H1 (cell line): ENCODE data around the gene AAK1. TPM values are rescaled to one million over a fixed set of nuclear protein-coding genes. Genes with fewer than 3 reads are reported as not detected.

ENCODE experiments used
- E2F6 ChIP-seq: IDR thresholded peaks from 2 replicates; pipeline ENCODE4 v1.6.1; 2012; ENCODE audit warnings: inconsistent platforms
- EZH2 ChIP-seq: fragments of 200-600 bp; sonication (generic); IDR thresholded peaks from 2 replicates; pipeline ENCODE4 v1.7.1; 2012; ENCODE audit warnings: low read depth, mild to moderate bottlenecking, moderate library complexity, low read length, inconsistent platforms; ENCODE audit not compliant: severe bottlenecking
- HDAC2 ChIP-seq, 2 experiments: fragments of 300-600 bp in 1 of 2; sonication (generic) in 1 of 2; IDR thresholded peaks; 2 replicates each; pipeline ENCODE4 v1.6.1; 2011 to 2012; ENCODE audit warnings: low read depth in 2 of 2, low read length in 2 of 2, mild to moderate bottlenecking in 2 of 2, moderate library complexity in 2 of 2, borderline replicate concordance in 1 of 2, inconsistent platforms in 1 of 2
- JUN ChIP-seq: IDR thresholded peaks from 2 replicates; pipeline ENCODE4 v1.6.1; 2011; ENCODE audit warnings: low read depth, mild to moderate bottlenecking, improper control_type of control experiment, low read length
- RAD21 ChIP-seq, 2 experiments: IDR thresholded peaks in 1 of 2; conservative IDR thresholded peaks in 1 of 2; 2 replicates each; pipeline ENCODE4 v1.6.1; 2011; ENCODE audit warnings: low read depth in 2 of 2, low read length in 2 of 2, improper control_type of control experiment in 1 of 2, inconsistent platforms in 1 of 2, mild to moderate bottlenecking in 1 of 2, moderate library complexity in 1 of 2
- ZNF274 ChIP-seq: IDR thresholded peaks from 2 replicates; pipeline ENCODE4 v1.7.0; 2012; ENCODE audit warnings: low read length, borderline replicate concordance; ENCODE audit errors: extremely low read depth
- polyA plus RNA-seq, 7 experiments: library from polyadenylated mRNA; depleted of rRNA in 3 of 7; stranded (reverse) in 5 of 7; unstranded in 2 of 7; fragments of >200 nt in 5 of 7; fragments of 200-250 nt in 2 of 7; gene quantifications; 1 replicate in 5 of 7; 2 replicates in 1 of 7; 4 replicates in 1 of 7; pipeline versions ENCODE4 v1.2.1 to v1.2.3, GENCODE V29; 2011 to 2013; ENCODE audit warnings: missing spikeins in 2 of 7, mixed read lengths in 2 of 7
- total RNA-seq: library from RNA; stranded (reverse); fragmentation: NEBNext Ultra II Directional; extraction: Animal tissue kit (Norgen Biotek cat#: 25700); gene quantifications from 2 replicates; pipeline ENCODE4 v1.2.1, GENCODE V29; 2021
- TF ChIP-seq, protein P1 (sequence below): fragments of 300-600 bp; sonication (generic); IDR thresholded peaks from 2 replicates; pipeline ENCODE4 v1.7.1; 2012; ENCODE audit warnings: low read length, moderate library complexity, mild to moderate bottlenecking, inconsistent platforms; ENCODE audit not compliant: insufficient replicate concordance

AAK1 gene
- total and polyA plus RNA-seq, 2 of the 8 experiments (the other 6 are each of a cell fraction or from before 2014, with no cell fraction given): 10.0 to 40.5 TPM

DNA sequence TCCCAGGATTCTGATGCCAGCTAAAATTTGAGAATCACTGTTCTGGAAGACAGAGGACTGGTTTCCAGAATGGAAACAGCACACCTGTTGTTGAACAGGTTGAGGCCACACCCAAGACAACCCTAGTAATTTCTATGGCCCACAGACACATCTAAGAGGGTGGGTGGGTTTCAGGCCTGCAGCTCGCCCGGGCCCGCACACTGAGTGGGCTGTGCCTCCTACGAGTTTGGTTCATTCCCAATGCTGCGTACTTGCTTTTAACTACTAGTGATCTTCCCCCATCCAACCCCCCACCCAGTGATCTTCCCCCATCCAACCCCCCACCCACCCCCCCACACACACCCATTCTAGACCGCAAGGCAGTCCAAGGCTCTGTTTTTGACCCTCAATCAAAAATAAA lies 205.0 kb downstream of the AAK1 start (continued):
- TF ChIP-seq RAD21 (IDR thresholded peaks at IDR 0.05 in 1 of 2, conservative IDR thresholded peaks at IDR 0.05 in 1 of 2; ENCODE audit: low read depth in 2 of 2, low read length in 2 of 2) (no peak), HDAC2 (IDR thresholded peaks at IDR 0.05; ENCODE audit: borderline replicate concordance in 1 of 2, low read depth in 2 of 2, low read length in 2 of 2) (no peak), ZNF274 (no peak), EZH2 (no peak), E2F6 (no peak), JUN (no peak)
- TF ChIP-seq, protein P1, sequence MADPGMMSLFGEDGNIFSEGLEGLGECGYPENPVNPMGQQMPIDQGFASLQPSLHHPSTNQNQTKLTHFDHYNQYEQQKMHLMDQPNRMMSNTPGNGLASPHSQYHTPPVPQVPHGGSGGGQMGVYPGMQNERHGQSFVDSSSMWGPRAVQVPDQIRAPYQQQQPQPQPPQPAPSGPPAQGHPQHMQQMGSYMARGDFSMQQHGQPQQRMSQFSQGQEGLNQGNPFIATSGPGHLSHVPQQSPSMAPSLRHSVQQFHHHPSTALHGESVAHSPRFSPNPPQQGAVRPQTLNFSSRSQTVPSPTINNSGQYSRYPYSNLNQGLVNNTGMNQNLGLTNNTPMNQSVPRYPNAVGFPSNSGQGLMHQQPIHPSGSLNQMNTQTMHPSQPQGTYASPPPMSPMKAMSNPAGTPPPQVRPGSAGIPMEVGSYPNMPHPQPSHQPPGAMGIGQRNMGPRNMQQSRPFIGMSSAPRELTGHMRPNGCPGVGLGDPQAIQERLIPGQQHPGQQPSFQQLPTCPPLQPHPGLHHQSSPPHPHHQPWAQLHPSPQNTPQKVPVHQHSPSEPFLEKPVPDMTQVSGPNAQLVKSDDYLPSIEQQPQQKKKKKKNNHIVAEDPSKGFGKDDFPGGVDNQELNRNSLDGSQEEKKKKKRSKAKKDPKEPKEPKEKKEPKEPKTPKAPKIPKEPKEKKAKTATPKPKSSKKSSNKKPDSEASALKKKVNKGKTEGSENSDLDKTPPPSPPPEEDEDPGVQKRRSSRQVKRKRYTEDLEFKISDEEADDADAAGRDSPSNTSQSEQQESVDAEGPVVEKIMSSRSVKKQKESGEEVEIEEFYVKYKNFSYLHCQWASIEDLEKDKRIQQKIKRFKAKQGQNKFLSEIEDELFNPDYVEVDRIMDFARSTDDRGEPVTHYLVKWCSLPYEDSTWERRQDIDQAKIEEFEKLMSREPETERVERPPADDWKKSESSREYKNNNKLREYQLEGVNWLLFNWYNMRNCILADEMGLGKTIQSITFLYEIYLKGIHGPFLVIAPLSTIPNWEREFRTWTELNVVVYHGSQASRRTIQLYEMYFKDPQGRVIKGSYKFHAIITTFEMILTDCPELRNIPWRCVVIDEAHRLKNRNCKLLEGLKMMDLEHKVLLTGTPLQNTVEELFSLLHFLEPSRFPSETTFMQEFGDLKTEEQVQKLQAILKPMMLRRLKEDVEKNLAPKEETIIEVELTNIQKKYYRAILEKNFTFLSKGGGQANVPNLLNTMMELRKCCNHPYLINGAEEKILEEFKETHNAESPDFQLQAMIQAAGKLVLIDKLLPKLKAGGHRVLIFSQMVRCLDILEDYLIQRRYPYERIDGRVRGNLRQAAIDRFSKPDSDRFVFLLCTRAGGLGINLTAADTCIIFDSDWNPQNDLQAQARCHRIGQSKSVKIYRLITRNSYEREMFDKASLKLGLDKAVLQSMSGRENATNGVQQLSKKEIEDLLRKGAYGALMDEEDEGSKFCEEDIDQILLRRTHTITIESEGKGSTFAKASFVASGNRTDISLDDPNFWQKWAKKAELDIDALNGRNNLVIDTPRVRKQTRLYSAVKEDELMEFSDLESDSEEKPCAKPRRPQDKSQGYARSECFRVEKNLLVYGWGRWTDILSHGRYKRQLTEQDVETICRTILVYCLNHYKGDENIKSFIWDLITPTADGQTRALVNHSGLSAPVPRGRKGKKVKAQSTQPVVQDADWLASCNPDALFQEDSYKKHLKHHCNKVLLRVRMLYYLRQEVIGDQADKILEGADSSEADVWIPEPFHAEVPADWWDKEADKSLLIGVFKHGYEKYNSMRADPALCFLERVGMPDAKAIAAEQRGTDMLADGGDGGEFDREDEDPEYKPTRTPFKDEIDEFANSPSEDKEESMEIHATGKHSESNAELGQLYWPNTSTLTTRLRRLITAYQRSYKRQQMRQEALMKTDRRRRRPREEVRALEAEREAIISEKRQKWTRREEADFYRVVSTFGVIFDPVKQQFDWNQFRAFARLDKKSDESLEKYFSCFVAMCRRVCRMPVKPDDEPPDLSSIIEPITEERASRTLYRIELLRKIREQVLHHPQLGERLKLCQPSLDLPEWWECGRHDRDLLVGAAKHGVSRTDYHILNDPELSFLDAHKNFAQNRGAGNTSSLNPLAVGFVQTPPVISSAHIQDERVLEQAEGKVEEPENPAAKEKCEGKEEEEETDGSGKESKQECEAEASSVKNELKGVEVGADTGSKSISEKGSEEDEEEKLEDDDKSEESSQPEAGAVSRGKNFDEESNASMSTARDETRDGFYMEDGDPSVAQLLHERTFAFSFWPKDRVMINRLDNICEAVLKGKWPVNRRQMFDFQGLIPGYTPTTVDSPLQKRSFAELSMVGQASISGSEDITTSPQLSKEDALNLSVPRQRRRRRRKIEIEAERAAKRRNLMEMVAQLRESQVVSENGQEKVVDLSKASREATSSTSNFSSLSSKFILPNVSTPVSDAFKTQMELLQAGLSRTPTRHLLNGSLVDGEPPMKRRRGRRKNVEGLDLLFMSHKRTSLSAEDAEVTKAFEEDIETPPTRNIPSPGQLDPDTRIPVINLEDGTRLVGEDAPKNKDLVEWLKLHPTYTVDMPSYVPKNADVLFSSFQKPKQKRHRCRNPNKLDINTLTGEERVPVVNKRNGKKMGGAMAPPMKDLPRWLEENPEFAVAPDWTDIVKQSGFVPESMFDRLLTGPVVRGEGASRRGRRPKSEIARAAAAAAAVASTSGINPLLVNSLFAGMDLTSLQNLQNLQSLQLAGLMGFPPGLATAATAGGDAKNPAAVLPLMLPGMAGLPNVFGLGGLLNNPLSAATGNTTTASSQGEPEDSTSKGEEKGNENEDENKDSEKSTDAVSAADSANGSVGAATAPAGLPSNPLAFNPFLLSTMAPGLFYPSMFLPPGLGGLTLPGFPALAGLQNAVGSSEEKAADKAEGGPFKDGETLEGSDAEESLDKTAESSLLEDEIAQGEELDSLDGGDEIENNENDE: no peak
